KBM-7 (cell line): ENCODE measurements around the gene DTNB.

Source experiments
- DNase-seq: peaks from one replicate; pipeline ENCODE4 v3.0.0-alpha.2; 2015
- in situ Hi-C: fragments of 300-500 bp; cut with MboI; formaldehyde crosslinking; loops from 2 replicates; pipeline ENCODE4 v1.14.3; 2020; ENCODE audit warnings: low sequenced_read_pairs, low pct_unique_long_range_greater_than_20kb, mixed read lengths

DTNB gene

DNA sequence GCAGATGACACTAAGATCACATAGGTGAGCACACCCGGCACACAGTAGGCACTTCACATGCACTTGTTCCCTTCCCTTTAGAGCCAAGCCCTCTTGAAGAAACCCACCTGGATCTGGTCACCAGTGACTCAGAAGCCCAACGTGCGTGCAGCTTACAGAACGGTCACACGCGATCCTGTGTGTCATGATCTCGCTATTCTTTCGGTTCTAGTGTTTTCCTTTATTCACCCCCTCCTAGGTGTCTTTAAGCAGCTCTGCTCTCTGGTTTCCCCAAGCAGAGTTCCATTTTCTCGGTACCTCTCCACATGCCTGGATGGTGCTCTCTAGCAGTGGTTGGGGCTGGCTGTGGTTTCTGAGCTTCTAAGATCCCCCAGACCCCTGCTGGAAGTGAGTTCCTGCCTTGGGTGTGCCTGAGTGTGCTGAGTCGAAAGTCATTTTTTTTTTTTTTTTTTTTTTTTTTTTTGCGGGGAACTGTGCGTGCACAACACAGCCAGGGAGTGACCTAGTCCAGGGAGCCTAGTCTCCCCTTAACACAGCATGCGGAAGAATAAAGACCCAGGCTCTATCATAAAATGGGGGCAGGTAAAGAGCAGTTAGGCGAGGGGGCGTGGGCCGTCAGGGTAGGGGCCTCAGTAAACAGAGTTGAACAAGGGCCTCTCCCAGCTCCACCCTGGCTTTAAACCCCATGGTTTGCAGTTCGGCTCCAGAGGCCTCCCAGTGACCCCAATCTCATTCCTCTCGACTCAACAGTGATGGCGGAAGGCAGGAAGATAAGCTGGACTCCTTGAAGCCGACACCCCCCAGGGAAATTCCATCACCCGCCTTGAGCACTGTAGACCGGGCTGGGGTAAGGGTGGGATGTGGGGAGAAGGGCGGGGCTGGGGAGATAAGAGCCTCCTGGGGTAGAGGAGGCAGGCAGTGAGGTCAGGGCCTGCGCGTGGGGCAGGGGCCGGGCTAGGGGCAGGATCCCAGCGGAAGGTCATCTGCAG, 301.8 kb downstream of the DTNB start:
- in situ Hi-C loops, result no loop called here
- no peak for DNase-seq

- in situ Hi-C loops, result no loop called here
- DNase-seq, result no peak
Measured at GRCh38 chr2:25369876-25370275, 303.5 kb downstream of the DTNB start.

- in situ Hi-C loops, result no loop called here
Measured at GRCh38 chr2:25369439-25369838, 303.9 kb downstream of the DTNB start.

GRCh38 chr2:25368660-25369059, 304.7 kb downstream of the DTNB start:
- in situ Hi-C loops, result no loop called here
- no peak for DNase-seq

More at GRCh38 chr2:25369439-25369838, 303.9 kb downstream of the DTNB start:
- no peak for DNase-seq

- in situ Hi-C loops, result no loop called here
- no peak for DNase-seq
Measured at GRCh38 chr2:25367296-25367695, 306.1 kb downstream of the DTNB start.

DNA sequence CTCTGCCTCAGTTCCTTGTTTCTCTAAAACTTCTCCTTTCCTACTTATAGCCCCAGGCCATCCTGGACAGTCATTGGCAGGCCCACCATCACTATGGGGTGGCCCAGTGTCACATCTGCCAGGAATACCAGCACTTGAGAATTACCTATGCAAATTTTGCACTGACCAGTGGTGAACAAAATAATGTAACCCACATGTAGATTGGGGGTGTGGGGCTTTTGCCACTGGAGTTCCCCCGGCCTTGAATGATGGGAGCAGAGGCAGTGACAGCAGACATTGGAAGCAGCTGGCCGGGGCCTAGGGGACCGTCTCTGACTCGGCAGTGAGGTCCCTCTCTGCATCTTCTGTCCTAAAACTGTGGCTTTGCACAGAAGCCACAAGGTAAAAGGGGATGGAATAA, 306.7 kb downstream of the DTNB start:
- no peak for DNase-seq
- in situ Hi-C loops, result no loop called here

DNA sequence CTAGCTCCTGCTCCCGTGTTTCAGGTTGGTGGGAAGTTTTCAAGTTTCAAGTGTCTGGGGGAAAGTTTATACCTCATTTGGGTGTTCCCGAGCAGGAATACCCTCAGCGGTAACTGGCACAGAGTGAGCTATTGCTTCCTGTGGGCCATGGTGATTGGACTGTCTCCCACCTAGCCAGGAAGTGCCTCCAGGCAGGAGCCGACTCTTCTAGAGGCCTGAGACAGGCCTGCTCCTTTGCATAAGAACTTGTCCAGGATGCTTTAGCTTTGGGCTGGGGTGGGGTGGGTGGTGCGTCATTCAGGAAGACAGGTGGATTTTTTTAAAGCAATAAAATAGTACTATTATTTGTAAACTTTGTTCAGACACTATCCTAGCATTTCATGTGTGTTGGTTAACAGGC, 308.1 kb downstream of the DTNB start:
- no peak for DNase-seq
- in situ Hi-C loops, result no loop called here

DNA sequence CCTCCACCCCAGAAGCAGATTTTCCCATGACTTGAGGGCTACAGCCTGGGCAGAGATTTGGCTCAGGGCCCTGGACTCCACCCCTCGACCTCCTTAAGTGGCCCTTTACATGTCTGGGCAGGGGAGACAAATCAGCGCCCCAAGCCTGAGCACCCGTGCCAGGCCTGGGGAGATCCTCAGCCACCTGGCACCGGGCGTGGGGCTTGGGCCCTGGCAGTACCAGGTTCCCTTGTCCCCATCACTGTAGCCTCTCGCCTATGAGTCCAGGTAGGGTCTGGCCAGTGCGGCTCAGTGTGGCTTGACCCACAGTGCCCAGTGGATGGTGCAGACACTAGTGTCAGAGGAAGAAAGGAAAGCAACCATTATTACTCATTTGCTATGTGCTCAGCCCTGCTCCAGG, 309.6 kb downstream of the DTNB start:
- DNase-seq, result no peak
- in situ Hi-C loops, result no loop called here

GRCh38 chr2:25362434-25363145, 310.8 kb downstream of the DTNB start:
- peak; percentile 82 for DNase-seq
- in situ Hi-C loops, result no loop called here

DNA sequence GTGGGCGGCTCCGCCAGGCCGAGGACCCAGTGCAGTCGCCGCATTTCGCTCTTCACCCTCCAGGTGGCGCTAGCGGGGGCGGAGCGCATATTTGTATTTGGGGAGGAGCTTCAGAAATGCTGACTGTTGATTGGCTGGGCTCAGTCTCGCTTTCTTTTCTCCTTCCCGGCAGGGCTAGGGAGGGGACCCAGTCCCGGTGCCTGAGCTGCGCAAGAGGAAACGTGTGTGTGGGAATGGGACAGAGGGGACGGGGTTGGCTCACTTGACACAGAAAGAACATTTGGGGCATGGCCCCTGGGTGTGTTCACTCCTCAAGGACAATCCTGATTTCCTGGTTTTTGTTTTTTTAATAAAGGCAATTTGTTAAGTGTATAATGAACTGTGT, 311.3 kb downstream of the DTNB start:
- peak; percentile 97 for DNase-seq
- in situ Hi-C loops, result no loop called here

GRCh38 chr2:25361261-25362048, 311.9 kb downstream of the DTNB start:
- in situ Hi-C loops, result no loop called here
- DNase-seq, result no peak

- in situ Hi-C loops, result no loop called here
- no peak for DNase-seq
Measured at GRCh38 chr2:25358836-25359235, 314.5 kb downstream of the DTNB start.

GRCh38 chr2:25358249-25358815, 315.0 kb downstream of the DTNB start:
- DNase-seq, result no peak
- in situ Hi-C loops, result no loop called here

DNA sequence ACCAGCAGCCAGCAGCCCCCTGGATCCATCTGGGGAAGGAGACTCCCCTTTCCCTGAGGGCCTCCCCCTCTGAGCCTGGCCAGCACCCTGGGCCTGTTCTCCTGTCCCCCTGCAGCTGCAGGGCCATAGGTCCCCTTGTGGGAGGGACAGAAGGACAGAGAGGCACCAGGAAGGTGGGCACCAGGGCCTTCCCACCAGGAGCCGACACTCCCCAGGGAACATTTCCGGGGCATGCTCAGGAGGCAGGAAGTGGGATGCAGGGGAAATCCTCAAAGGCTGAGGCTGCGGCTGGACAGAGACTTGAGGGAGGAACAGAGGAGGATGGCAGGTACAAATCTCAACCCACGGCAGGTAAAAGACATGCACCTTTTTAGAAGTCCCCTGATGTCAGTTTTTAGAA, 317.3 kb downstream of the DTNB start:
- DNase-seq, result no peak
- in situ Hi-C loops, result no loop called here

DNA sequence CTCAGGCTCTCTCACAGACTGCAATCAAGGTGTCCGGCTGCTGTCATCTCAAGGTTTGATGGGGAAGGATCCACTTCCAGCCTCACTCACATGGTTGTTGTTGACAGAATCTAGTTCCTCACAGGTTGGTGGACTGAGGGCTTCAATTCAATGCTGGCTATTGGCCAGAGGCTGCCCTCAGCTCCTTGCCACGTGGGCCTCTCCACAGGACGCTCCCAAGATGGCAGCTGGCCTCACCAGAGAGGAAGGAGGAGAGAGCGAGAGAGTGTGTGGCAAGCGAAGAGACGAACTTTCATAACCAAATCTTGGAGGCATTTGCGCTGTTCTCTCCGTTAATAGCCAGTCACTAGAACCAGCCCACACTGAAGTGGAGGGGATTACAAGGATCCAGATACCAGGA, 318.1 kb downstream of the DTNB start:
- DNase-seq, result no peak
- in situ Hi-C loops, result no loop called here

DNA sequence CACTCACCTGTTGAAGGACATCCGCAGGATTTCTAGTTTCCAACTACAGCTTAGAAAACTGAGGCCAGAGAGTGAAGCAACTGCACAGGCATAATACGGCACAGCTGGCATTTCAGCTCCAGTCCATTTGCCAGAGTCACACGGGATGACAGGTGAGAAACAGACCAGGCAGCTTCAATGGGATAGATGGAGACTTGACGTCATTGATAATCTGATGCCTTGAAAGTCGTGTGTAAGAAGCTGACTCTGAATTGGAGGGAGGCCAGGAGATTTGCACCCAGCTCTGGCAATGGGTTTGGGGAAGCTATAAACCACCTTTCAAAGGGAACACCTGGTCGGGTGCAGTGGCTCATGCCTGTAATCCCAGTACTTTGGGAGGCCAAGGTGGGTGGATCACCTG, 319.3 kb downstream of the DTNB start:
- in situ Hi-C loops, result no loop called here
- no peak for DNase-seq

DNA sequence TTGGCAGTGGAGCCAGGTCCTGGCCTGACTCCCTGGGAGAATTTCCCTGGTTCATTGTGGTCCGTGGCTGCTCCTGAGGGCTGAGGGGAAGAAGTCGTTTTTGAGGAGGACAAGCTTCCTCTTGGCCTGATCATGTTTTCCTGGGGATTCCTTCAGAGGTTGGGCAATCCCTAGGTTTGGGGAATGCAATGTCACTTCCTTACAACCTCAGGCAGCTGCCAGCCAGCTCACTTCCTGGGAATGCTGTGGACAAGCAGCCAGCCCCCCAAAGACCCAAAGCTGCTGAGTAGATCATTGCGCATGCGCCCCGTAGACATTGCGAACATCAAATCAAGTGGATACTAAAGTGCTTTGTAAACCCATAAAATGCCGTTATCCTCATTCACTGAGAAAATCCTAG, 324.0 kb downstream of the DTNB start:
- in situ Hi-C loops, result no loop called here
- DNase-seq, result no peak

DNA sequence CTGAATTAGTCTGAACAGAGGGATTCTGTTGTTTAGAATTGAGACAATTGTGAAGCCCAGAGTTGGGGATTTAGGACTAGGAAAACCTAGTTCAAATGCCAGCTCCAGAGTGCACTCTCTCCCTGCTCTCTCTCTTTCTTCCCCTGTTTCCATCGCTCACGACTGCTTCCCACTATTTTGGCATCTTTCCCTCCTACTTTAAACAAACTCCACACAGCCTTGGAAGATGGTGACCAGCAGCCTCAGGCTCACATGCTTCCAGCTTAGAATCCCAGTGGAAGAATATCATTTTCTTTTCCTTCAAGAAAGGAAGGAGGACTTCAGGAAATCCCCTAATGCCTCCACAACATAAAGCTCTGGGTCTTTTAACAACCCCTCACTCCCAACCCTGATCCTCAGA, 325.5 kb downstream of the DTNB start:
- no peak for DNase-seq
- in situ Hi-C loops, result no loop called here

GRCh38 chr2:25347205-25347815, 326.1 kb downstream of the DTNB start:
- no peak for DNase-seq
- in situ Hi-C loops, result no loop called here
